Measurements from ENCODE around the gene ACRBP.

The ACRBP gene

DNA sequence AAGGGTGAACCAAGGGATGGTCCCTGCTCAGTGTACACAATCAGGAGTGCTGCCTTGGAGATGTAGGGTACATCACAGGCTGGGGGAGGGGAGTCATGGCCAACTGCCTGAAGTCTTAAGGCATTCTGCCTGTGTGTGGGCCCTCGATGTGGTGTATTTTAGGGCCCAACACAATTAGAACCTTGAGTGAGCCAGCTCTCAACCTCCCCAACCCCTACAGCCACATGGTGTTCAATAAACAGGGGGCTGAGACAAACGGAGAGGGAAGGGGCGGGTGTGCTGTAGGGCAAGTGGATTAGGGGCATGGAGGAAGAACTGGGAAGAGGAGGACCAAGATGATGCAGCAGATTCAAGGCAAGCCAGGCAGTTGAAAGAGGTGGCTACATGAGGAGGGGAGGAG, 31.4 kb downstream of the ACRBP start:
- peak overlapping the region; percentile 15 to 98 for H3K27ac ChIP-seq
- H3K9me3 ChIP-seq, result no peaks in the 10 kb centered on the region
- TF ChIP-seq, protein P1, sequence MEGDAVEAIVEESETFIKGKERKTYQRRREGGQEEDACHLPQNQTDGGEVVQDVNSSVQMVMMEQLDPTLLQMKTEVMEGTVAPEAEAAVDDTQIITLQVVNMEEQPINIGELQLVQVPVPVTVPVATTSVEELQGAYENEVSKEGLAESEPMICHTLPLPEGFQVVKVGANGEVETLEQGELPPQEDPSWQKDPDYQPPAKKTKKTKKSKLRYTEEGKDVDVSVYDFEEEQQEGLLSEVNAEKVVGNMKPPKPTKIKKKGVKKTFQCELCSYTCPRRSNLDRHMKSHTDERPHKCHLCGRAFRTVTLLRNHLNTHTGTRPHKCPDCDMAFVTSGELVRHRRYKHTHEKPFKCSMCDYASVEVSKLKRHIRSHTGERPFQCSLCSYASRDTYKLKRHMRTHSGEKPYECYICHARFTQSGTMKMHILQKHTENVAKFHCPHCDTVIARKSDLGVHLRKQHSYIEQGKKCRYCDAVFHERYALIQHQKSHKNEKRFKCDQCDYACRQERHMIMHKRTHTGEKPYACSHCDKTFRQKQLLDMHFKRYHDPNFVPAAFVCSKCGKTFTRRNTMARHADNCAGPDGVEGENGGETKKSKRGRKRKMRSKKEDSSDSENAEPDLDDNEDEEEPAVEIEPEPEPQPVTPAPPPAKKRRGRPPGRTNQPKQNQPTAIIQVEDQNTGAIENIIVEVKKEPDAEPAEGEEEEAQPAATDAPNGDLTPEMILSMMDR (IDR thresholded peaks at IDR 0.05), result no peak
- no peak overlapping the region for H3K4me3 ChIP-seq
- H3K4me1 ChIP-seq, result peaks cover 0 to 42% (median 32%) of the 10 kb centered on the region in 4 donors
- H3K27me3 ChIP-seq, result peaks cover 0 to 13% of the 10 kb centered on the region in 2 donors
- no peak for DNase-seq
- intact Hi-C loops (cut with DNase I; ENCODE audit: low total_unique reads), result loop anchor here (2.0 to 10.0 kb wide), 3 partner anchors 49 to 159 kb away; partner anchors contain the start of genes ING4, LAG3 and ZNF384
- H3K36me3 ChIP-seq, result no peaks in the 10 kb centered on the region

DNA sequence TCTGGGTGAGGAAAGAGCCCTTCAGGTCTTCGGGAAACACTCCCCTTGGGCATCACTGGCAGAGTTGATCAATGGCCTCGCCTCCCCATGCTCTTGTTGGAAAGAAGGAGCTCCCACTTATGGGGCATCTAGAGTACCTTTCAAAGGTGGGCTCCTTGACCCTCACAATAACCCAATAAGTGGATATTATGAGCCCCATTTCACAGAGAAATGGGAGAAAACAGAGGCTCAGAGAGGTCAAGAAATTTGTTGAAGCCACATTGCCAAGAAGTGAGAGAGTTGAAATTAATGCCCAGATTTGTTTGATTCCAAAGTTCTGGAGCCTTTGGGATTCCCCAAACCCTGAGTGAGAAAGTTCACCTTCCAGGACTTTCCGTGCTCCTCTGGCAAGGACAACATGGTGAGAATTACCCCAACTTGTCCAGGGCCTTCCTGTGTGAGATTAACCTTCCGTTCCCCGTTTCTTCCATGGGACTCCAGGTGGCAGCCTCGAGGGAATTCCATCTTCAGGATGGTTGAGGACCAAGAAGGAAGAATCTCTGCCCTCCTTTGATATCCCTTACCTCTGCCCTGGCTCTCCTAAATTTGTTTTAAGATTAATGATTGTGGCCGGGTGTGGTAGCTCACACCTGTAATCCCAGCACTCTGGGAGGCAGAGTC, 32.6 kb downstream of the ACRBP start:
- TF ChIP-seq, protein P1 (IDR thresholded peaks at IDR 0.05), result no peak
- DNase-seq, result no peak
- Histone ChIP-seq H3K4me3 (no peak overlapping the region), H3K27ac (peak overlapping the region; percentile 92 to 98), H3K36me3 (no peaks in the 10 kb centered on the region), H3K27me3 (peaks cover 0 to 2% of the 10 kb centered on the region in 2 donors), H3K4me1 (peaks cover 0 to 36% (median 28%) of the 10 kb centered on the region in 4 donors), H3K9me3 (no peaks in the 10 kb centered on the region)
- intact Hi-C loops (cut with DNase I; ENCODE audit: low total_unique reads), result loop anchor here (2.0 to 10.0 kb wide), 4 partner anchors 50 to 238 kb away; partner anchors contain the start of genes CDCA3, ING4, LAG3 and USP5

DNA sequence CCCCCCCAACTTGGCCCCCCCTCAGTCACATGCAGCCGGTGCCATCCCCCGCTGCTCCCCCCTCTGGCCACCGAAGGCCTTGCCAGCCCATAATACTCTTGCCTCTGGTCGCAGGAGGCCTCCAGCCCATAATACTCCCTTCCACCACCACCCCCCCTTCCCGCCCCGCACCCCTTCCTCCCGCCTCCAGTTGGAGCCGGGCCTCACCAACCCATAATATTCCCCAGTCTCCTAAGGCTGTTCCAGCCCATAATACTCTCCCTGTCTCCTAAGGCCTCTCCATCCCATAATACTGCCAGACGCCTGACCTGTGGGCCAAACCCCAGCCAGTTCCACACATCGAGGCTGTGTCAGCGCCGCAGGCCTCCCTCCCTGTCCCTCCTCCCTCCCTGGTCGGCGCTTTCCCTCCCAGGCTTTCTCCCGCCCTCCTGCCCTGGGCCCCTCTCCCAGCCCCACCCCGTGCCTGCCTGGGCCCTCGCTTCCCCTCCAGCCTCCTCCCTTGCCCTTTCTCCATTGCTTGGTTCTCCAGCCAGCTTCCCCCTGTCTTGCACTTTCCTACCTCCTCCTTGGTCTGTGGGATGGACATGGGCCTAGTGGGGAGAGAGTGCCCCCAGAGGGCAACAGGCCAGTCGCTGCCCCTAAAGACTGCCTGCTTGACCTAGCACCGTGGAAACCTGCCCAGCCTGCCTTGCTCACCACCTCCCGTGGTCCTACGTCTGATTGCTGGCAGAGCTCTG, 33.3 kb downstream of the ACRBP start:
- intact Hi-C loops (cut with DNase I; ENCODE audit: low total_unique reads), result loop anchor here (2.0 to 10.0 kb wide), 4 partner anchors 51 to 238 kb away; partner anchors contain the start of genes CDCA3, ING4, LAG3 and USP5
- Histone ChIP-seq H3K9me3 (no peaks in the 10 kb centered on the region), H3K36me3 (no peaks in the 10 kb centered on the region), H3K27ac (peak overlapping the region; percentile 92 to 98), H3K4me1 (peaks cover 0 to 36% (median 28%) of the 10 kb centered on the region in 4 donors), H3K4me3 (peak overlapping the region in 1 of 2 donors; percentile 34), H3K27me3 (no peaks in the 10 kb centered on the region)
- TF ChIP-seq, protein P1 (IDR thresholded peaks at IDR 0.05), result no peak
- peak; percentile 95 to 98 for DNase-seq

- peak overlapping the region; percentile 26 to 34 for H3K4me3 ChIP-seq
- H3K9me3 ChIP-seq, result no peaks in the 10 kb centered on the region
- DNase-seq, result peak; percentile 76 to 95
- H3K27me3 ChIP-seq, result no peaks in the 10 kb centered on the region
- TF ChIP-seq, protein P1 (IDR thresholded peaks at IDR 0.05), result no peak
- peaks cover 0 to 36% (median 29%) of the 10 kb centered on the region in 4 donors for H3K4me1 ChIP-seq
- H3K27ac ChIP-seq, result peak overlapping the region; percentile 92 to 98
- H3K36me3 ChIP-seq, result no peaks in the 10 kb centered on the region
- intact Hi-C loops (cut with DNase I; ENCODE audit: low total_unique reads), result loop anchor here (5.0 to 10.0 kb wide), 3 partner anchors 52 to 239 kb away; partner anchors contain the start of genes CDCA3, ING4, LAG3 and USP5
Observed at GRCh38 chr12:6613015-6613775, 34.0 kb downstream of the ACRBP start.

GRCh38 chr12:6612652-6613014, 34.6 kb downstream of the ACRBP start:
- Histone ChIP-seq H3K4me1 (peaks cover 0 to 41% (median 31%) of the 10 kb centered on the region in 4 donors), H3K36me3 (no peaks in the 10 kb centered on the region), H3K27me3 (no peaks in the 10 kb centered on the region), H3K27ac (peak overlapping the region; percentile 92 to 98), H3K9me3 (no peaks in the 10 kb centered on the region), H3K4me3 (peak overlapping the region in 1 of 2 donors; percentile 34)
- no peak for DNase-seq
- intact Hi-C loops (cut with DNase I; ENCODE audit: low total_unique reads), result loop anchor here (5.0 to 10.0 kb wide), 3 partner anchors 52 to 240 kb away; partner anchors contain the start of genes CDCA3, ING4, LAG3 and USP5
- TF ChIP-seq, protein P1 (IDR thresholded peaks at IDR 0.05), result no peak

Data from tibial artery (tissue), 4 donors.